NCI-H526 treated with DMSO at 0.1 percent for 48 hours (cell line): Measurements from ENCODE around the gene FHDC1.

Experiments used
- DNase-seq: peaks from one replicate; lab custom pipeline; 2025; lab: John Stamatoyannopoulos, UW

FHDC1 gene

DNA sequence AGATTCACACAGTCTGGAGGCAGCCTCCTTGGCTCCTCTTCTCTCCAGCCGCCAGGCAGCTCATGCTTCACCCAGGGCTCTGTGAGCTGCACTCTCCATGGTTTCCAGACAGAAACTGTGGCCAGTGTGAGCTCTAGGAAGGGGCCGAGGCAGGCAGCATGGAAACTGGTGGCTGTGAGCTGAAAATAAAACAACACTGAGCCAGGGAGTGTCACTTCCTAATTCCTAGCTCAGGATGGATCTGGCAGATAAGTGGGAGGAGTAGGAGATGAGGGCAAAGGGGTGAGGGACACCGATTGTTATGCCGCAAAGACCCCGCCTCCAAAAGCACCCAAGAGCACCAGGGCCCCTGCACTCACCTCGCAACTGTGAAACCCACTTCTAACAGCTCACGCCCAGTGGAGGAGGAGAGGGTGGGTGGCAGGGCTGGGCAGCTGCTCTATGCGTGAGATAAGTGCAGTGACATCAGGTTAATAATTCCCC, 69.8 kb downstream of the FHDC1 start:
- no peak for DNase-seq

- DNase-seq, result no peak
These were observed 72.6 kb downstream of the FHDC1 start for GRCh38 chr4:153008578-153009199.

DNA sequence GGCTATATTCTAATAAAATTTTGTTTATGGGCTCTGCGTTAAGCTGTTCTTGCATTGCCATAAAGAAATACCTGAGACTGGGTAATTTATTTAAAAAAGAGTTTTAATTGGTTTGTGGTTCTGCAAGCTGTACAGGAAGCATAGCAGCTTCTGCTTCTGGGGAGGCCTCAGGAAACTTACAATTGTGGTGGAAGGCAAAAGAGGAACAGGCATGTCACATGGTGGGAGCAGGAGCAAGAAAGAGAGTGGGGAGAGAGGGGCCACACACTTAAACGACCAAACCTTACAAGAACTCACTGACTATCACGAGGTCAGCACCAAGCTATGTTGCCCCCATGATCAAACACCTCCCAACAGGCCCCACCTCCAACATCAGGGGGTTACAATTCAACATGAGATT, 74.0 kb downstream of the FHDC1 start:
- no peak for DNase-seq

DNA sequence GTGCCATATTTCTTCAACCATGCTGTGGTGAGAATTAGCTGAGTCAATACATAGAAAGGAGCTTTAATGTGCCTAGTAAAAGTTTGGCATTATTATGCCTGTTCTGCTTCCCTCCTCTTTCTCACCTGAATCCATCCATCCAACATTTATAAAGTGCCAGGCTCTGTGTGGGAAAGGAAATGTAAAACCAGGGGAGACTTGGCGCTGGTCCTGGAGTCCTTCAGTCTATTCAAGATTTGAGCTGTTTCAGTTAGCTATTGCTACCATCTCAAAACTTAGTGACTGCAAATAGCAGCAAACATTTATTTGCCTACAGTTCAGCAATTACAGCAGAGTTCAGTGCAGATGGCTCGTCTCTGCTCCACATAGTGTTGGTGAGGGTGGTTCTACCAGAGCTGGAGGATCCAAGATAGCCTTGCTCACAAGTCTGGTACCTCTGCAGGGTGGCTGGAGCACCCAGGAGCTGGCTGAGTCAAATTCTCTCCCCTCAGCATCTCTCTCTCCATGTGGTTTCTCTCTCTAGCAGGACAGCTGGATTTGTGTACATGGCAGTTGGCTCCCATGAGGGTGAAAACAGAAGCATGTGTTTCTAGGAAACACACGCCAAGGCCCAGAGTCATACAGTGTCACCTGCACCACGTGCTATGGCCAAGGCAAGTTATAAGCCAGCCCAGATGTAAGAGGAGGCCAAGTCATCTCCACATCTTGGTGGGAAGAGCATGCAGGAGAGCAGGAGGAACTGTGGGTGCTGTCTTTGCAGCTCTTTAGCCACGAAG, 77.3 kb downstream of the FHDC1 start:
- no peak for DNase-seq

DNA sequence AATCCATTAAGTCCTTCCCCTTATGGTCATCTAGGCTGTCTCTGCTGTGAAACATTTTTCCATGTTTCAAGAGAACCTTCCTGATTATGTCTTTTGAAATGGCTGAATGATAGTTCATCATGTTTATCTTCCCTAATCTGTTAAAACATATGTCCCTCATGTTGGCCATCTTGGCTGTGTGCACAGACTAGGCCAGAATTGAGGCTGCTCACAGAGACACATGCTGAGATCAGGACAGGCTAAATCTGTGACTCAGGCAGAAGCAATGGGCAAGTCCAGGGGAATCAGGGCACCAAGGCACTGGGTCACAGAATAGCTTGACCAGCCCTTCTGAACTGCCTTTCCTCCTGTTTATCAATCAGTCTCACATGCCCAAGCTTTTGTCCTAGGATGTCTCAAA, 78.3 kb downstream of the FHDC1 start:
- no peak for DNase-seq

- no peak for DNase-seq
These were observed 80.5 kb downstream of the FHDC1 start for GRCh38 chr4:153016592-153016991.

- DNase-seq, result no peak
These were observed 81.9 kb downstream of the FHDC1 start for GRCh38 chr4:153018031-153018430.

- DNase-seq, result no peak
These were observed 82.6 kb downstream of the FHDC1 start for GRCh38 chr4:153018684-153019083.

DNA sequence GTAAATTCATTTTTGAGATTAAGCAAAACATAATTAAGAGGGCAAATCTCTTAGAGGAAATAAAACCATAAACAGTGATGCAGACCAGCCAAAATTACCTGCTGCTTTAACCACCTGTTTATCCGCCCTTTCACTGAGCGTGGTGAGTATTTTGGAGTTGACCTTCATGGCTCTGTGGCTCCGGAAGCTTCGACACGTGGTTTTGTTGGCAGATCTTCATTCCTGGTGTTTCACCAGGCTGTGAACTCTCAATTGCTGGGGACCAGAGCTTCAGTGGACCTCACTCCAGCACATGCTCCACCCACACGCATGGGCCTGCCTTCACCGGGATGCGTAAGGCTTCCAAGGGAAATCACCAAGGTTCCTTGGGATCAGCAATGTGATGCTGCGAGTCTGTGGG, 83.8 kb downstream of the FHDC1 start:
- no peak for DNase-seq

DNA sequence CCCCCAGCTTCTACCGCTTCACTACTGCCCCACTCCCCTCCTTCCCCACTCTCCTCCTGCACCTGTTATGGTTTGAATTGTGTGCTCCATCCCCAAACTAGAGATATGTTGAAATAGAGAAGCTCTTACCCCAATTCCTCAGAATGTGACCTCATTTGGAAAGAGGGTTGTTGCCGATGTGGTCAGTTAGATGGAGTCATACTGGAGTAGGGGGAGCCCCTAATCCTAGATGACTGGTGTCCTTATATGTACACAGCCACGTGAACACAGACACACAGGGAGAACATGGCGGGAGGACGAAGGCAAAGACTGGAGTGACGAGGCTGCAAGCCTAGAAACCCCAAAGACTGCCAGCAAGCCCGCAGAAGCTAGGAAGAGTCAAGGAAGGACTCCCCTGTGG, 84.3 kb downstream of the FHDC1 start:
- DNase-seq, result no peak

- DNase-seq, result no peak
These were observed 85.2 kb downstream of the FHDC1 start for GRCh38 chr4:153021276-153021675.

DNA sequence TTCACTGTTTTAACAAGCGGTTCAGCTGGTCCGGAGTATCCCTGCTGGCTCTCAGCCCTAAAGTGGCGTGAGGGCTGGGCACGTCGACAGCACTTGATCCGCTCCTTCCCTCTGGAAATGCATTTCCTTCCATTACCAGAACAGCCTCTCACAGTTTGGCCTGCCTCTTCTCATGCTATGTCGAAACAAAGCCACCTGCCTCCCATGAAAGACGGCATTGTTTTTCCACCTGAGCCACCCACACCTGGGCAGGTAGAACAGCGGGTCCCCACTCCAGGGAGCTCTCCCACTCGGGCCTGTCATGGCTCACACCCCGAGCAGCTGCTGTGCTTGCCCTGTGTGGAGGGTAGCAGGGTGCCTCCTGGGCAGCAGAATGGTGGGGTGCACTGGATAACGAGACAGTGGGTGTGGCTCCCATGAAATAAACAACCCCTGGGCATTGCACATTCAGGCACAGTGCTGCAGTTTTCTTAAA, 86.2 kb downstream of the FHDC1 start:
- peak; percentile 59 for DNase-seq

GRCh38 chr4:153023139-153023538, 87.0 kb downstream of the FHDC1 start:
- no peak for DNase-seq

- no peak for DNase-seq
These were observed 87.7 kb downstream of the FHDC1 start for GRCh38 chr4:153023692-153024394.

GRCh38 chr4:153024466-153024865, 88.3 kb downstream of the FHDC1 start:
- DNase-seq, result no peak

DNA sequence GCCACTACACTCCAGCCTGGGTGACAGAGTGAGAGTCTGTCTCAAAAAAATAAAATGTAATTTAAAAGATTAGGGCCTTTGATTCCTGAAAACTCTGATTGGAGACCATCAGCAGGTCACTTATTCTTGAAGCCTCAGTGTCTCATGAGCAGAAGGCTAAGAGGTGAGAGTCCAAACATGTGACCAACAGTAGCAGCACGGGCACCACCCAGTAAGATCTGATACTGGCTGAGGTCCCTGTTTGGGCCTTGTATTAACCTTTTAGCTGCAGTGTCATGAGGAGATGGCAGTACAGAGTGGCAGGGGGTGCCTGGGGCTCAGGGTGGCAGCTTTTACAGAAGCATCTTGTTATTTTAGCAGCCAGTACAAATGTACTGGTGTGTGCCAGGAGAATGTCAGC, 89.3 kb downstream of the FHDC1 start:
- DNase-seq, result no peak

DNA sequence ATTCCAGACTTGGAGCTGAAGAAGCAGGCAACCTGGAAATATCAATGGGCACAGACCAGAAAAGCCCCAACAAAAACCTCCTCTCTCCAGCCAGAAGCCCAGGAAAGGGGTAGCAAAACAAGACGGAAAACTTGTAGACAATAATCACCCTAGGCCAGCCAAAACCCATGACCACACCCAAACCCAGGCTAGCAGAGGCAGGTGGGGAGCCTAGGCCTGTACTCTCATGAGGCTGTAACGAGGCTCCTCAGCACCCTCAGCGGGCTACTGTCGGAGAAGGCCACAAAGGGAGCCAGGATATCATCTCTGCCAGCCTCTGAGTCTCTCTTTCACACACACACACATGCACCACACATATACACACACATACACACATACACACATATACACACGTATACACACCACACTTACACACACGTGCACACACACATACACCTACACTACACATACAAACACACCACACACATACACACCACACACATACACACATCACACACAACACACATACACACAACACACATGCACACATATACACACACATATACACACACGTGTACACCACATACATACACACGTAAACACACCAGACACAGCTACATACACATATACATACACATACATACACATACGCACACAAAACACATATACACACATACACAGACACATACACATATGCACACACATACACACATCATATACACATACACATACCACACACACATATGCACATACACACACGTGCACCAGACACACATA, 90.6 kb downstream of the FHDC1 start:
- no peak for DNase-seq

GRCh38 chr4:153027866-153028265, 91.7 kb downstream of the FHDC1 start:
- DNase-seq, result no peak

DNA sequence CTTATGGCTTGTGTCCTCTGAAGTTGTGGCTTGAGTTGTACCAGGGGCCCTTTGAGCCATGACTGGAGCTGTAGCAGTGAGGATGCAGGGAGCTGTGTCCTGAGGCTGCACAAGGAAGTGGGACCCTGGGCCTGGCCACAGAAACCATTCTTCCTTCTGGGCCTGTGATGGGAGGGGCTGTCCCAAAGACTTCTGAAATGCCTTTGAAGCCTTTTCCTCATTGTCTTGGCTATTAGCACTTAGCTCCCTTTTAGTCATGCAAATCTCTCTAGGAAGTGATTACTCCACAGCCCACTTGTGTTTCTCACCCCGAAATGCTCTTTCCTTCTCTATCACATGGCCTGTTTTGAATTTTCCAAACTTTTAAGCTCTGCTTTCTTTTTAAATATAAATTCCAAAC, 92.4 kb downstream of the FHDC1 start:
- DNase-seq, result no peak
